ENCODE measurements around the gene RXRA. TPM values are rescaled to one million over a fixed set of nuclear protein-coding genes. Genes with fewer than 3 reads are reported as not detected.

Gene RXRA
- total RNA-seq, 1 donor from 2014 or later, result 83.3 TPM

GRCh38 chr9:134355561-134356279 is 29.5 kb downstream of the RXRA start:
- Mint-ChIP-seq H3K27me3 (ENCODE audit: unreplicated experiment) (peaks cover 7% of the 10 kb centered on the region), H3K9me3 (ENCODE audit: unreplicated experiment) (no peaks in the 10 kb centered on the region), H3K4me3 (ENCODE audit: unreplicated experiment) (no peak overlapping the region), H3K36me3 (ENCODE audit: low read depth, unreplicated experiment) (peaks cover 4% of the 10 kb centered on the region), H3K27ac (ENCODE audit: unreplicated experiment) (no peak overlapping the region), H3K4me1 (ENCODE audit: unreplicated experiment) (peaks cover 7% of the 10 kb centered on the region)
- TF ChIP-seq CTCF (IDR thresholded peaks at IDR 0.05; ENCODE audit: unreplicated experiment), result no peak
- DNase-seq (ENCODE audit: low spot score), result no peak

GRCh38 chr9:134356496-134357470 is 30.5 kb downstream of the RXRA start:
- Mint-ChIP-seq H3K9me3 (ENCODE audit: unreplicated experiment) (no peaks in the 10 kb centered on the region), H3K4me3 (ENCODE audit: unreplicated experiment) (no peak overlapping the region), H3K27me3 (ENCODE audit: unreplicated experiment) (peaks cover 10% of the 10 kb centered on the region), H3K4me1 (ENCODE audit: unreplicated experiment) (peaks cover 3% of the 10 kb centered on the region), H3K27ac (ENCODE audit: unreplicated experiment) (no peak overlapping the region), H3K36me3 (ENCODE audit: low read depth, unreplicated experiment) (peaks cover 4% of the 10 kb centered on the region)
- no peak for DNase-seq (ENCODE audit: low spot score)
- no peak for TF ChIP-seq CTCF (IDR thresholded peaks at IDR 0.05; ENCODE audit: unreplicated experiment)

- Mint-ChIP-seq H3K27me3 (ENCODE audit: unreplicated experiment) (peaks cover 10% of the 10 kb centered on the region), H3K9me3 (ENCODE audit: unreplicated experiment) (no peaks in the 10 kb centered on the region), H3K4me3 (ENCODE audit: unreplicated experiment) (no peak overlapping the region), H3K4me1 (ENCODE audit: unreplicated experiment) (no peaks in the 10 kb centered on the region), H3K27ac (ENCODE audit: unreplicated experiment) (no peak overlapping the region), H3K36me3 (ENCODE audit: low read depth, unreplicated experiment) (peaks cover 4% of the 10 kb centered on the region)
- no peak for DNase-seq (ENCODE audit: low spot score)
- no peak for TF ChIP-seq CTCF (IDR thresholded peaks at IDR 0.05; ENCODE audit: unreplicated experiment)
Observed at GRCh38 chr9:134357631-134358025, 31.4 kb downstream of the RXRA start.

GRCh38 chr9:134358026-134358661 is 31.9 kb downstream of the RXRA start:
- TF ChIP-seq CTCF (IDR thresholded peaks at IDR 0.05; ENCODE audit: unreplicated experiment), result no peak
- Mint-ChIP-seq H3K27ac (ENCODE audit: unreplicated experiment) (no peak overlapping the region), H3K36me3 (ENCODE audit: low read depth, unreplicated experiment) (peaks cover 4% of the 10 kb centered on the region), H3K27me3 (ENCODE audit: unreplicated experiment) (peaks cover 9% of the 10 kb centered on the region), H3K4me3 (ENCODE audit: unreplicated experiment) (no peak overlapping the region), H3K9me3 (ENCODE audit: unreplicated experiment) (no peaks in the 10 kb centered on the region), H3K4me1 (ENCODE audit: unreplicated experiment) (no peaks in the 10 kb centered on the region)
- no peak for DNase-seq (ENCODE audit: low spot score)
